Left ventricle myocardium inferior (tissue), 1 donor: ENCODE data around the gene RWDD1. TPM values are rescaled to one million over a fixed set of nuclear protein-coding genes. Genes with fewer than 3 reads are reported as not detected.
A peak's percentile ranks its signal among the peaks of the same experiment; 100 is the strongest.

Experiments used
- DNase-seq: peaks from one replicate; pipeline ENCODE4 v3.0.0-alpha.2; 2020
- H3K27ac ChIP-seq: fragments of 200-600 bp; replicated peaks from 2 replicates; pipeline ENCODE4 v1.8.0; 2021
- H3K27me3 ChIP-seq: fragments of 200-600 bp; 2 replicates; pipeline ENCODE4 v1.8.0; 2021; ENCODE audit warnings: low read depth
- H3K36me3 ChIP-seq: fragments of 200-600 bp; 2 replicates; pipeline ENCODE4 v1.8.0; 2021
- H3K4me1 ChIP-seq: fragments of 200-600 bp; 2 replicates; pipeline ENCODE4 v1.8.0; 2021
- H3K4me3 ChIP-seq: fragments of 200-600 bp; 2 replicates; pipeline ENCODE4 v1.8.0; 2021; ENCODE audit warnings: mild to moderate bottlenecking, moderate library complexity
- H3K9me3 ChIP-seq: fragments of 200-600 bp; replicated peaks from 2 replicates; pipeline ENCODE4 v1.8.0; 2021
- CTCF ChIP-seq: fragments of 200-600 bp; IDR thresholded peaks from 2 replicates; pipeline ENCODE4 v1.8.0; 2021; ENCODE audit warnings: antibody characterized with exemption, mild to moderate bottlenecking, borderline replicate concordance
- intact Hi-C: fragments of 100-400 bp; cut with micrococcal nuclease; formaldehyde crosslinking; loops from one replicate; pipeline ENCODE4 v1.11.0; 2022
- total RNA-seq: library from RNA; stranded (reverse); fragmentation: NEBNext Ultra II Directional; extraction: Animal tissue kit (Norgen Biotek cat#: 25700); gene quantifications from one replicate; pipeline ENCODE4 v1.2.1, GENCODE V29; 2021
- donor health status: DM: no; HTN: yes; CAD: no; lungs with severe emphysema.

Gene RWDD1
- total RNA-seq, 1 donor from 2014 or later = 73.3 TPM

DNA sequence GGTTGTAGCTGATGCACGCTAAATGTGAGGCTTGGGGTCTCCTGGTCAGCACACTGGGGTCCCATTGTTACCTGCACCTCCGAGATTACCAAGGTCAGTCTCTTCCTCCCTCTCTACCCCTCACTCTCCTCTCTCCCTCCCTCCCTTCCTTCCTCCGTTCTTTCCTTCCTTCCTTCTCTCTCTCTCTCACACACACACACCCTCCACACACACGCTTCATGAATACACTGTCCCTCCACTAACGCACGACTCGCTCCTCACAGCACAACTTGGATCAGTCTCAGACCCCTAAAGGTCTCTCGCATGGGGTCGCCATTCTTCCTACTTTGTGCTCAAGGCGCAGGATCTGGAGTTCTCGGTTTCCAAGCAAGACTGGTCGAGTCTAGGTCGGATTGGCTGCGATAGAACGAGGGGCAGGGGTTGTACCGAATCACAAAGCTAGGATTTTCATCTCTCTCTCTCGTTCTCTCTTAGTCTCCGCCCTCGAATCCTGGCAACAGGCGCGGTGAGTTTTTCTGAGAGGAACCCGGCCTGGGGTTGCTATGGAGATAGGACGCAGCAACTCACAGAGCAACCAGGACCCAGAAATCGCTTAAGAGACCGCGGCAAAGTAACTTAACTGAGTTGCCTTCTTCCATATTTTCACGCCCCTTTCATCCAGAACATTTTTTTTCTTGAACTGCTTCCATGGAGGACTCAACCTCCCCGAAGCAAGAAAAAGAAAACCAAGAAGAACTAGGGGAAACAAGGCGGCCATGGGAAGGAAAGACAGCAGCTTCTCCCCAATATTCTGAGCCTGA is 44.8 kb downstream of the RWDD1 start, which contains the start of gene RSPH4A:
RSPH4A (plus strand) TSS at position 543 of the 800 bp plus-strand sequence; CDS start at position 688, 145 bp downstream.
- H3K9me3 ChIP-seq = no peaks in the 10 kb centered on the region
- no peaks in the 10 kb centered on the region for H3K36me3 ChIP-seq
- peak; percentile 90 for DNase-seq
- peaks cover 18% of the 10 kb centered on the region for H3K4me1 ChIP-seq
- no peak for TF ChIP-seq CTCF
- no peak within 1 kb of the TSS for H3K27ac ChIP-seq
- H3K27me3 ChIP-seq = no peaks in the 10 kb centered on the region
- intact Hi-C loops = no loop called here
- peak within 1 kb of the TSS; percentile 73 for H3K4me3 ChIP-seq

- Histone ChIP-seq H3K4me3 (peak overlapping the region; percentile 73), H3K27me3 (no peaks in the 10 kb centered on the region), H3K4me1 (peaks cover 18% of the 10 kb centered on the region), H3K9me3 (no peaks in the 10 kb centered on the region), H3K36me3 (no peaks in the 10 kb centered on the region), H3K27ac (no peak overlapping the region)
- TF ChIP-seq CTCF = no peak
- no peak for DNase-seq
- intact Hi-C loops = no loop called here
These were observed 45.4 kb downstream of the RWDD1 start for GRCh38 chr6:116616737-116617053.

- Histone ChIP-seq H3K4me3 (no peak overlapping the region), H3K9me3 (no peaks in the 10 kb centered on the region), H3K36me3 (no peaks in the 10 kb centered on the region), H3K4me1 (no peaks in the 10 kb centered on the region), H3K27ac (no peak overlapping the region), H3K27me3 (no peaks in the 10 kb centered on the region)
- no peak for TF ChIP-seq CTCF
- no peak for DNase-seq
- intact Hi-C loops = no loop called here
These were observed 52.9 kb downstream of the RWDD1 start for GRCh38 chr6:116624036-116624805.

DNA sequence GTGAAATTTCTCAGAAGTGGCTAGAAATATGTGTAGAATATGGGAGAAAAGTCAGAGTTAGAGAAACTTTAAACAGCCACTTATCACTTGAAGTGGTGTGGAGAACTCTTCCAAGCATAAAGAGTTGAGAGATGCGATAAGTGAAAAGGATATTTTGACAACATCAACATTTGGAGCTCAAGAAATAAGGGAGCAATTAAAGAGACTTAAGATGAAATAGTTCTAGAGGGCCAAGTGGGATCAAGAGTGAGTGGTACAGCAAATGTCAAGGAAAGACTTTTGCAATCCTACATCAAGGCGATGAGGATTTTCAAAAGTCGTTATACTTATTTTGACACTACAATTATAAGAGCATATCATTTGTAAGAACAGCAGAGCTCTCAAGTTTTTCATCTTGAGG is 54.6 kb downstream of the RWDD1 start:
- H3K4me1 ChIP-seq = peaks cover 5% of the 10 kb centered on the region
- intact Hi-C loops = no loop called here
- no peak overlapping the region for H3K4me3 ChIP-seq
- no peak for TF ChIP-seq CTCF
- no peak overlapping the region for H3K27ac ChIP-seq
- H3K27me3 ChIP-seq = no peaks in the 10 kb centered on the region
- H3K36me3 ChIP-seq = no peaks in the 10 kb centered on the region
- no peaks in the 10 kb centered on the region for H3K9me3 ChIP-seq
- no peak for DNase-seq

GRCh38 chr6:116629563-116629981 is 58.3 kb downstream of the RWDD1 start:
- peaks cover 2% of the 10 kb centered on the region for H3K36me3 ChIP-seq
- DNase-seq = no peak

More at GRCh38 chr6:116629563-116629981, 58.3 kb downstream of the RWDD1 start:
- Histone ChIP-seq H3K4me1 (peaks cover 5% of the 10 kb centered on the region), H3K9me3 (no peaks in the 10 kb centered on the region), H3K27me3 (no peaks in the 10 kb centered on the region), H3K27ac (no peak overlapping the region), H3K4me3 (no peak overlapping the region)
- intact Hi-C loops = no loop called here
- TF ChIP-seq CTCF = no peak
